ENCODE measurements around the gene SH2D3C. TPM values are rescaled to one million over a fixed set of nuclear protein-coding genes. Genes with fewer than 3 reads are reported as not detected.

The SH2D3C gene
- total RNA-seq, 2 experiments from 2014 or later: 29.9 to 30.3 TPM

GRCh38 chr9:127815512-127816361 lies 37.3 kb upstream of the SH2D3C start:
- TF ChIP-seq, protein P1, sequence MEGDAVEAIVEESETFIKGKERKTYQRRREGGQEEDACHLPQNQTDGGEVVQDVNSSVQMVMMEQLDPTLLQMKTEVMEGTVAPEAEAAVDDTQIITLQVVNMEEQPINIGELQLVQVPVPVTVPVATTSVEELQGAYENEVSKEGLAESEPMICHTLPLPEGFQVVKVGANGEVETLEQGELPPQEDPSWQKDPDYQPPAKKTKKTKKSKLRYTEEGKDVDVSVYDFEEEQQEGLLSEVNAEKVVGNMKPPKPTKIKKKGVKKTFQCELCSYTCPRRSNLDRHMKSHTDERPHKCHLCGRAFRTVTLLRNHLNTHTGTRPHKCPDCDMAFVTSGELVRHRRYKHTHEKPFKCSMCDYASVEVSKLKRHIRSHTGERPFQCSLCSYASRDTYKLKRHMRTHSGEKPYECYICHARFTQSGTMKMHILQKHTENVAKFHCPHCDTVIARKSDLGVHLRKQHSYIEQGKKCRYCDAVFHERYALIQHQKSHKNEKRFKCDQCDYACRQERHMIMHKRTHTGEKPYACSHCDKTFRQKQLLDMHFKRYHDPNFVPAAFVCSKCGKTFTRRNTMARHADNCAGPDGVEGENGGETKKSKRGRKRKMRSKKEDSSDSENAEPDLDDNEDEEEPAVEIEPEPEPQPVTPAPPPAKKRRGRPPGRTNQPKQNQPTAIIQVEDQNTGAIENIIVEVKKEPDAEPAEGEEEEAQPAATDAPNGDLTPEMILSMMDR (IDR thresholded peaks at IDR 0.05): no peak
- DNase-seq (no peak), ATAC-seq (no peak)
- H3K9me3 Mint-ChIP-seq: no peaks in the 10 kb centered on the region
- no peak overlapping the region for H3K27ac Mint-ChIP-seq
- intact Hi-C loops (cut with micrococcal nuclease): no loop called here
- POLR2A ChIA-PET: interaction anchor here (1.3 to 2.1 kb wide), 3 partner anchors 11 to 26 kb away, joined by 3 to 6 read pairs (median 5); partner anchors contain the start of gene FPGS
- H3K27me3 Mint-ChIP-seq: no peaks in the 10 kb centered on the region
- CTCF ChIA-PET: no interaction called here
- peaks cover 14% of the 10 kb centered on the region for H3K36me3 Mint-ChIP-seq (ENCODE audit: low read depth)
- no peaks in the 10 kb centered on the region for H3K4me1 Mint-ChIP-seq (ENCODE audit: low read depth)
- H3K4me3 Mint-ChIP-seq: no peak overlapping the region

DNA sequence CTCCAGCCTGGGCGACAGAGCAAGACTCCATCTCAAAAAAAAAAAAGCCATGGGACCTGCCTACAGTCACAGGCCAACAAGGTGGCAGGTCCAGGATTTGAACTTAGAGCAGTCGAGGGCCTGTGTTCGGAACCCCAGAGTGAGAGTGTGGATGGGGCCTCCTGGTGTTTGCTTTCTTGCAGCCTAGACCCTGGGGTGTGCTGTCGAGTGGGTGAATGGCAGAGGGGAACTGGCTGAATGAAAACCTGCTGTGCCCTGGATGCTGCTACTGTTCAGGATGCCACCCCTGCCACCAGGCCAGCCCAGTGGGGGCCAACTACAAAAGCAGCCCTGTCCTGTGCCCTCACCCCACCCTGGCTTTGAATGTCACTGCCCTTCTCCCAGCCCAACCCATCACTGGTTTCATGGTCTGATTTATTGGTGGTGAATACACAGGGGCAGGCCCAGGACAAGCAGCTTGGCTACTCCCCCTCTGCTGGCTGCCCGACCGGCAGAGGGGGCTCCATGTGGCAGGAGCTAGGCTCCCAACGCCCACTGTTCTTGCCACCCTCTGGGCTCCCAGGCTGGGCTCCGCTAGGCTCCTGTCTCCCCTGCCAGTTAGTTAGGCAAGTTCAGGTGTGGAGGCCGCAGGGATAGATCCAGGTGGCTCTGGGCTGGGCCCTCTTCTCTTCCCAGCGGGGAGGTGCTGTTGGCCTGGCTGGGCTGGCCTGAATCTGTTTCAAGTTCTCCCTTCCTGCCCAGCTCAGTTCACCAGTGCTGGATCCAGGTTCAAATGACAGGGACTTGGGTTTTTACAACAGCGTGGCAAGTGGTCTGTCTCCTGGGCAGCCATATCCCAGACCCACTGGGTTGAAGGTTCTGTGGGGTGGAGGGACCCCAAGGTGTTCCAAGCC lies 36.4 kb upstream of the SH2D3C start:
- no peak for ATAC-seq
- no peak overlapping the region for H3K4me3 Mint-ChIP-seq
- no peak overlapping the region for H3K27ac Mint-ChIP-seq
- H3K9me3 Mint-ChIP-seq: no peaks in the 10 kb centered on the region
- H3K4me1 Mint-ChIP-seq (ENCODE audit: low read depth): no peaks in the 10 kb centered on the region
- ChIA-PET POLR2A (interaction anchor here (1.3 to 2.5 kb wide), 4 partner anchors 10 to 55 kb away, joined by 3 to 8 read pairs (median 5); partner anchors contain the start of gene FPGS), CTCF (no interaction called here)
- TF ChIP-seq, protein P1 (IDR thresholded peaks at IDR 0.05): no peak
- H3K27me3 Mint-ChIP-seq: no peaks in the 10 kb centered on the region
- intact Hi-C loops (cut with micrococcal nuclease): no loop called here
- DNase-seq: no peak
- peaks cover 19% of the 10 kb centered on the region for H3K36me3 Mint-ChIP-seq (ENCODE audit: low read depth)

DNA sequence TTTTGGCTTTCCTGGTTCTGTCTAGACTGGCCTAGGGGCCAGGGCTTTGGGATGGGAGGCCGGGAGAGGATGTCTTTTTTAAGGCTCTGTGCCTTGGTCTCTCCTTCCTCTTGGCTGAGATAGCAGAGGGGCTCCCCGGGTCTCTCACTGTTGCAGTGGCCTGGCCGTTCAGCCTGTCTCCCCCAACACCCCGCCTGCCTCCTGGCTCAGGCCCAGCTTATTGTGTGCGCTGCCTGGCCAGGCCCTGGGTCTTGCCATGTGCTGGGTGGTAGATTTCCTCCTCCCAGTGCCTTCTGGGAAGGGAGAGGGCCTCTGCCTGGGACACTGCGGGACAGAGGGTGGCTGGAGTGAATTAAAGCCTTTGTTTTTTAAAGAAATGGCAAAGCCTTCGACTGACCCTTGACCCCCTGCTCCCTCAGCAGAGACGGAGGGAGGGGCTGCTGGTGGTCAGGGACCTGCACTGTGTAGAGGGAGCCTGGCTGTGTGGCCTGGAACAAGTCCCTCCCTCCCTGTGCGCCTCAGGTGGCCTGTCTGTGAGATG lies 35.3 kb upstream of the SH2D3C start:
- Mint-ChIP-seq H3K27ac (no peak overlapping the region), H3K9me3 (no peaks in the 10 kb centered on the region), H3K4me1 (ENCODE audit: low read depth) (no peaks in the 10 kb centered on the region), H3K36me3 (ENCODE audit: low read depth) (peaks cover 25% of the 10 kb centered on the region), H3K4me3 (no peak overlapping the region), H3K27me3 (no peaks in the 10 kb centered on the region)
- intact Hi-C loops (cut with micrococcal nuclease): no loop called here
- CTCF ChIA-PET: no interaction called here
- TF ChIP-seq, protein P1 (IDR thresholded peaks at IDR 0.05): no peak
- DNase-seq (no peak), ATAC-seq (no peak)
- POLR2A ChIA-PET: interaction anchor here (0.9 to 2.5 kb wide), 4 partner anchors 9 to 56 kb away, joined by 3 to 8 read pairs (median 4); no protein-coding TSS in a partner anchor

- POLR2A ChIA-PET: interaction anchor here (0.9 to 2.5 kb wide), 5 partner anchors 8 to 57 kb away, joined by 3 to 8 read pairs (median 4); no protein-coding TSS in a partner anchor
Measured at GRCh38 chr9:127812936-127813675, 34.6 kb upstream of the SH2D3C start.

More at GRCh38 chr9:127812936-127813675, 34.6 kb upstream of the SH2D3C start:
- TF ChIP-seq, protein P1 (IDR thresholded peaks at IDR 0.05): no peak
- ATAC-seq: no peak
- no peaks in the 10 kb centered on the region for H3K9me3 Mint-ChIP-seq
- DNase-seq: no peak
- no peaks in the 10 kb centered on the region for H3K27me3 Mint-ChIP-seq
- no peaks in the 10 kb centered on the region for H3K4me1 Mint-ChIP-seq (ENCODE audit: low read depth)
- H3K27ac Mint-ChIP-seq: no peak overlapping the region
- H3K4me3 Mint-ChIP-seq: no peak overlapping the region
- intact Hi-C loops (cut with micrococcal nuclease): no loop called here
- CTCF ChIA-PET: interaction anchor here (1.3 kb wide), 1 partner anchor 11 kb away, joined by 4 read pairs; no protein-coding TSS in a partner anchor
- peaks cover 21% of the 10 kb centered on the region for H3K36me3 Mint-ChIP-seq (ENCODE audit: low read depth)
